ENCODE data around the gene OTUB1.

DNA sequence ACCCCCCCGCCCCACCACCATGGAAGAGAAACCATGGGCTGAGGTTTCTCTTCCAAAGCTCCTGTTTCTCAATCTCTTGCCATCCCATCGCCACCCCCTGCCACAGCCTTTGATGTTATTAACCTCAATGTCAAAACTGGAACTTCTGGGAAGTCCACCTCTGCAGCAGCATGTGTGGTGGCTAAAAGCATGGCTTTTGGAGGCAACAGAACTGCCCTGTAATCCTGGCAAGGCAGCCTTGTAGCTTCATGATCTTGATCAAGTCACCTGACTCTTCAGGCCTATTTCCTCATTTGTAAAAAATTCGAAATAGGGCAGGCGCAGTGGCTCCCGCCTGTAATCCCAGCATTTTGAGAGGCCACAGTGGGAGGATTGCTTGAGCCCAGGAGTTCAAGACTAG lies 15.3 kb upstream of the OTUB1 start:
- TF ChIP-seq, protein P1, sequence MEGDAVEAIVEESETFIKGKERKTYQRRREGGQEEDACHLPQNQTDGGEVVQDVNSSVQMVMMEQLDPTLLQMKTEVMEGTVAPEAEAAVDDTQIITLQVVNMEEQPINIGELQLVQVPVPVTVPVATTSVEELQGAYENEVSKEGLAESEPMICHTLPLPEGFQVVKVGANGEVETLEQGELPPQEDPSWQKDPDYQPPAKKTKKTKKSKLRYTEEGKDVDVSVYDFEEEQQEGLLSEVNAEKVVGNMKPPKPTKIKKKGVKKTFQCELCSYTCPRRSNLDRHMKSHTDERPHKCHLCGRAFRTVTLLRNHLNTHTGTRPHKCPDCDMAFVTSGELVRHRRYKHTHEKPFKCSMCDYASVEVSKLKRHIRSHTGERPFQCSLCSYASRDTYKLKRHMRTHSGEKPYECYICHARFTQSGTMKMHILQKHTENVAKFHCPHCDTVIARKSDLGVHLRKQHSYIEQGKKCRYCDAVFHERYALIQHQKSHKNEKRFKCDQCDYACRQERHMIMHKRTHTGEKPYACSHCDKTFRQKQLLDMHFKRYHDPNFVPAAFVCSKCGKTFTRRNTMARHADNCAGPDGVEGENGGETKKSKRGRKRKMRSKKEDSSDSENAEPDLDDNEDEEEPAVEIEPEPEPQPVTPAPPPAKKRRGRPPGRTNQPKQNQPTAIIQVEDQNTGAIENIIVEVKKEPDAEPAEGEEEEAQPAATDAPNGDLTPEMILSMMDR (IDR thresholded peaks at IDR 0.05; ENCODE audit: low read depth, low read length, poor library complexity, severe bottlenecking): no peak
- no peak for TF ChIP-seq EZH2phosphoT487 (IDR thresholded peaks at IDR 0.05; ENCODE audit: borderline replicate concordance, low read length)
